Type B pancreatic cell (in vitro differentiated cells): ENCODE measurements around the gene NAA10. TPM values are rescaled to one million over a fixed set of nuclear protein-coding genes. Genes with fewer than 3 reads are reported as not detected.
"Not testable (repeated sequence)": the region's sequence is repeated elsewhere in the genome, so short reads cannot be mapped to it uniquely, and the experiment has no call there.

Experiments
- DNase-seq: peaks from one replicate; pipeline ENCODE4 v3.0.0; 2021; ENCODE audit warnings: mixed read lengths; ENCODE audit not compliant: unreplicated experiment; ENCODE audit errors: extremely low spot score
- H3K27ac Mint-ChIP-seq: 2 replicates; pipeline ENCODE4 v1.8.0; 2021; ENCODE audit warnings: mild to moderate bottlenecking, mixed read lengths
- H3K27me3 Mint-ChIP-seq: 2 replicates; pipeline ENCODE4 v1.8.0; 2021; ENCODE audit warnings: mixed read lengths
- H3K36me3 Mint-ChIP-seq: 2 replicates; pipeline ENCODE4 v1.8.0; 2021; ENCODE audit warnings: mixed read lengths
- H3K4me1 Mint-ChIP-seq: one replicate; pipeline ENCODE4 v1.8.0; 2021; ENCODE audit warnings: mixed read lengths; ENCODE audit not compliant: unreplicated experiment
- H3K4me3 Mint-ChIP-seq: 2 replicates; pipeline ENCODE4 v1.8.0; 2021; ENCODE audit warnings: mild to moderate bottlenecking, mixed read lengths
- H3K9me3 Mint-ChIP-seq: 2 replicates; pipeline ENCODE4 v1.8.0; 2021; ENCODE audit warnings: mixed read lengths
- long read RNA-seq: library from polyadenylated mRNA; unstranded; transcript quantifications from one replicate; pipeline ENCODE4 v2.0.0, GENCODE V29; 2020
- total RNA-seq: library from RNA; stranded (reverse); gene quantifications from 2 replicates; pipeline ENCODE4 v1.2.1, GENCODE V29; 2021; ENCODE audit warnings: low replicate concordance
- TF ChIP-seq, protein P1 (sequence below): fragments of 200-600 bp; sonication (generic); conservative IDR thresholded peaks from 2 replicates; pipeline ENCODE4 v1.5.0; 2021; ENCODE audit warnings: antibody characterized with exemption, mild to moderate bottlenecking

NAA10 gene
- total RNA-seq: 73.8 and 82.7 TPM in 2 replicates
- long read RNA-seq, transcript NAA10-208 (8 exons, 1,772 nt): major isoform, 46 of 54 reads
- long read RNA-seq, partial matches to known transcripts: 0 of 54 reads
- long read RNA-seq, other reads (novel, unspliced or antisense): 4 of 54 reads

DNA sequence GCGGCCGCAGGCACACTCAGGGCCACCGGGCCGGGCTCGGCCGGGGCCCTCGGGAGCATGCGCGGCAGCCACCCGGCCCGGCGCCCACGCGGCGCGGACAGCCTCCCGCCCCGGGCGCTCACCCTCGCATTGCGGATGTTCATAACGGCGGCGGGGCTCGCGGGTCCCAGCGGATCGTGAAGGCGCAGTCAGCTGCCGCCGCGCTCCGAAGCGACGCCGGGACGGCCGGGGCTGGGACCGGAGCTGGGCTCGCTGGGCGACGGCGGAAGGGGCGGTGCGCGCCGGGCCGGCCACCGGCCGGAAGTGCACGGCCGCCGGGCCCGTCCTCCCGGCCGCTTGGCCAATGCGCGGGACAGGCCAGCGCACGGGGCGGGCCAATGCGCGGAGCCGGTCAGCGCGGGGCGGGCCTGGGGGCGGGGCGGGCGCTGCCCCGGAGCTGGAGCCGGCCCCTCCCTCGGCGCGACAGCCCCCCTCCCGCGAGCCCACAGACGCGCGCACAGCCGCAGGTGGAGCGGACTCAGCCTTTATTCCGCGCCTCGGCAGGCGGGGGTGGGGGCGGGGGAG lies at the start of gene NAA10:
Gene NAA10, minus strand, starts transcription at position 276 of the 564 bp plus-strand sequence. Its CDS starts 133 bp downstream, at position 143.
- H3K36me3 Mint-ChIP-seq: peaks cover 4% of the 10 kb centered on the region
- peak within 1 kb of the TSS; percentile 90 for H3K4me3 Mint-ChIP-seq
- TF ChIP-seq, protein P1, sequence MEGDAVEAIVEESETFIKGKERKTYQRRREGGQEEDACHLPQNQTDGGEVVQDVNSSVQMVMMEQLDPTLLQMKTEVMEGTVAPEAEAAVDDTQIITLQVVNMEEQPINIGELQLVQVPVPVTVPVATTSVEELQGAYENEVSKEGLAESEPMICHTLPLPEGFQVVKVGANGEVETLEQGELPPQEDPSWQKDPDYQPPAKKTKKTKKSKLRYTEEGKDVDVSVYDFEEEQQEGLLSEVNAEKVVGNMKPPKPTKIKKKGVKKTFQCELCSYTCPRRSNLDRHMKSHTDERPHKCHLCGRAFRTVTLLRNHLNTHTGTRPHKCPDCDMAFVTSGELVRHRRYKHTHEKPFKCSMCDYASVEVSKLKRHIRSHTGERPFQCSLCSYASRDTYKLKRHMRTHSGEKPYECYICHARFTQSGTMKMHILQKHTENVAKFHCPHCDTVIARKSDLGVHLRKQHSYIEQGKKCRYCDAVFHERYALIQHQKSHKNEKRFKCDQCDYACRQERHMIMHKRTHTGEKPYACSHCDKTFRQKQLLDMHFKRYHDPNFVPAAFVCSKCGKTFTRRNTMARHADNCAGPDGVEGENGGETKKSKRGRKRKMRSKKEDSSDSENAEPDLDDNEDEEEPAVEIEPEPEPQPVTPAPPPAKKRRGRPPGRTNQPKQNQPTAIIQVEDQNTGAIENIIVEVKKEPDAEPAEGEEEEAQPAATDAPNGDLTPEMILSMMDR: no peak
- H3K4me1 Mint-ChIP-seq: no peaks in the 10 kb centered on the region
- no peaks in the 10 kb centered on the region for H3K27me3 Mint-ChIP-seq
- H3K27ac Mint-ChIP-seq: peak within 1 kb of the TSS; percentile 55
- no peaks in the 10 kb centered on the region for H3K9me3 Mint-ChIP-seq
- DNase-seq: no peak

DNA sequence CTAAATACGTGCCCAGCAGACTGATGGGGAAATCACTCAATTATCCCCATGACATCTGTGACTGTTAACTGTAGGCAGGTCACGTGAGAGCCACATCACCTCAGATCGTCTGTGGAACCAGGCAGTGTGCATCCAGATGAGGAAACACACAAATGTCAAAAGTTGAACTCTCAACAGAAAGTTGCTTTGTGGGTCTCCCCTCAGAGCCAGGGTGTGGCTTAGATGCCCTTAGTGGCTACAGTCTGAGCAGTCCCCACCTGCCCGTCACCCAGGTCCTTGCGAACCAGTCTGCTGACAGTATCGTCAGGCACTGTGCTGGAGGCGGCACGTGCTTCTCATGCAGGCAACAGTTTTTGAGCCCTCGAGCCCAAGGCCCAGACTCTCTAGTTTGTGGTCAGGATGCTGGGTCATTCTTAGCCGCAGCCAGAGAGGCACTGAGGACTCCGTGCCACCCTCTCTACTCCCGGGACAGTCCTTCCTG lies 48.5 kb upstream of the NAA10 start:
- TF ChIP-seq, protein P1: no peak
- peaks cover 5% of the 10 kb centered on the region for H3K36me3 Mint-ChIP-seq
- DNase-seq: no peak
- H3K4me3 Mint-ChIP-seq: no peak overlapping the region
- H3K27me3 Mint-ChIP-seq: no peaks in the 10 kb centered on the region
- H3K9me3 Mint-ChIP-seq: no peaks in the 10 kb centered on the region
- H3K4me1 Mint-ChIP-seq: peaks cover 6% of the 10 kb centered on the region
- no peak overlapping the region for H3K27ac Mint-ChIP-seq

DNA sequence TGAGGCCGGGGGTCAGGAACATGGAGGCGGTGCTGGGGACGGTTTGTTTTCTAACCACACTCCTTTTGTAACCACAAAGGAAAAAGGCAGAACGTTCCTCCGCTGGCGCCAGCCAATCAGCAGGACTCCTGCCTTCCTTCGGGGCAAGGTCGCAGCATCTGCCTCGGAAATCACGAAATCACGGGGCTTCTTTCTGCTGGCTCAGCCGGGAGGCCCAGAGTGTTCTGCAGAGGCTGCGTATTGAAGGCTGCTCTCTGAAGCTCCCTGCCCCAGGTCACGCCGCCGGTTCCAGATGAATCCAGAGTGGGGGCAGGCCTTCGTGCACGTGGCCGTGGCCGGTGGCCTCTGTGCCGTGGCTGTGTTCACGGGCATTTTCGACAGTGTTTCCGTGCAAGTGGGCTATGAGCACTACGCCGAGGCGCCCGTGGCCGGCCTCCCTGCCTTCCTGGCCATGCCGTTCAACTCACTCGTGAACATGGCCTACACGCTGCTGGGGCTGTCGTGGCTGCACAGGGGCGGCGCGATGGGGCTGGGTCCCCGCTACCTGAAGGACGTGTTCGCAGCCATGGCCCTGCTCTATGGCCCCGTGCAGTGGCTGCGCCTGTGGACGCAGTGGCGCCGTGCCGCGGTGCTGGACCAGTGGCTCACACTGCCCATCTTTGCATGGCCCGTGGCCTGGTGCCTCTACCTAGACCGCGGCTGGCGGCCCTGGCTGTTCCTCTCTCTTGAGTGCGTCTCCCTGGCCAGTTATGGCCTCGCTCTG lies 47.1 kb upstream of the NAA10 start:
- TF ChIP-seq, protein P1: no peak
- Mint-ChIP-seq H3K9me3 (no peaks in the 10 kb centered on the region), H3K36me3 (peaks cover 5% of the 10 kb centered on the region), H3K4me3 (no peak overlapping the region), H3K27ac (peak overlapping the region; percentile 24), H3K27me3 (no peaks in the 10 kb centered on the region), H3K4me1 (peaks cover 6% of the 10 kb centered on the region)
- no peak for DNase-seq

DNA sequence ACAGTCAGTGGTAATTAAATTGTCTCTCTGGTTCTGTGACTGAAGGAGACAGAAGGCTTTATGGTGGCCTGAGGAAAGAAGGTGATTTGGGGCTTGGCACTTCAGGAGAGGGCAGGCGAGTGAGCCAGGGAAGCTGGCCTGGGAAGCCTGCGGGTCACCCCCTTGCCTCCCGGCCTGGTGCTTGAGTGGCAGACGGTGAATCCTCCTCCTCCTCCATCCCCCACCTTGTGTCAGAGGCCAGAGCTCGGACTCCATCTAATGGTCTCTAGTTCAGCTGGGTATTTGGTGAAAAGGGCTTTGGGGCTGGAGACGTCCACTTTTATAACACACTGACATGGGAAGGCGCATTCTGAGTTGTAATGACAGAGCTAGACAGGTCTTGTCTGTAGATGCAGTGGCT lies 46.4 kb upstream of the NAA10 start:
- Mint-ChIP-seq H3K9me3 (no peaks in the 10 kb centered on the region), H3K4me3 (no peak overlapping the region), H3K27me3 (no peaks in the 10 kb centered on the region), H3K36me3 (peaks cover 5% of the 10 kb centered on the region), H3K4me1 (peaks cover 6% of the 10 kb centered on the region), H3K27ac (peak overlapping the region; percentile 24)
- DNase-seq: no peak
- TF ChIP-seq, protein P1: no peak

DNA sequence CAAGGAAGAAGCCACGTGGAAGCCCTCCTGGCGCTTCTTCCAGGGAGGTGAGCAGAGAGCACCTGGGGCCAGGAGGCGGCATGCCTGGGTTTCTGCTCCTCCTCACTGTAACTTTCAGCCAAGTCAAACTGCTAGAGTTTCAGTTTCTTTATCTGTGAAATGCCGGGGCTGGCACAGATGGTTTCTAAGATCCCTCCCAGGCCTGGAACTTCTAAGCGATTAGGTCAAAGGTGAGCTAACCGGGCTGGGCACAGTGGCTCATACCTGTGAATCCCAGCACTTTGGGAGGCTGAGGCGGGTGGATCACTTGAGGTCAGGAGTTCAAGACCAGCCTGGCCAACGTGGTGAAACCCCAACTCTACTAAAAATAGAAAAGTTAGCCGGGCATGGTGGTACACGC lies 45.6 kb upstream of the NAA10 start:
- H3K9me3 Mint-ChIP-seq, H3K4me1 Mint-ChIP-seq, DNase-seq, H3K27me3 Mint-ChIP-seq, H3K36me3 Mint-ChIP-seq, H3K4me3 Mint-ChIP-seq, H3K27ac Mint-ChIP-seq: not testable (repeated sequence)

DNA sequence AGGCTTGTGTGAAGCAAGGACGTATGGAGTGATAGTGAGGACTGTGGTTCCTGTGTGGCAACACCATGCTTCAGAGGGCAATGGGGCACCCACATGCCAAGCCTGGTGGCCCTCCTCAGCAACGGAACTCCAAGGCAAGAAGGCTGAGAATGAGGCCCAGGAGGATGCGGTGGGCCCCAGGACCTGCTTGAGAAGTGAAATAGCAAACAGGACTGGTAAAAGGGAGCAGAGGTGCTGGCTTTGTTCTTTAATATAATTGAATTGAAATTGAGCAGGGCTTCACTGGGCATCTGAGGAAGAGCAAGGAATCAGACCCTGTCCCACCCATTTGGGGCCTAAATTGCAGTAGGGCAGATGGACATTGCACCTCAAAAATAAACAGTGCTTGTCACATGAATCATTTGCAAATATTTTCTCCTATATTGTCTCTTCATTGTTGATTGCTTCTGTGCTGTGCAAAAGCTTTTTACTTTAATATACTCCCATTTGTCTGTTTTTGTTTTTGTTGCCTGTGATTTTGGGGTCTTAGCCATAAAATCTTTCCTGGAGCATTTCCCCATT lies 40.0 kb upstream of the NAA10 start:
- peak overlapping the region; percentile 100 for H3K27ac Mint-ChIP-seq
- DNase-seq: no peak
- H3K9me3 Mint-ChIP-seq: no peaks in the 10 kb centered on the region
- peaks cover 3% of the 10 kb centered on the region for H3K36me3 Mint-ChIP-seq
- peaks cover 19% of the 10 kb centered on the region for H3K4me1 Mint-ChIP-seq
- H3K4me3 Mint-ChIP-seq: peak overlapping the region; percentile 96
- TF ChIP-seq, protein P1: no peak
- no peaks in the 10 kb centered on the region for H3K27me3 Mint-ChIP-seq
